DND-41 (cell line): ENCODE results near the gene TDRD1.

Experiments used
- CTCF ChIP-seq: IDR thresholded peaks from 2 replicates; pipeline ENCODE4 v1.5.1; 2012; ENCODE audit warnings: borderline replicate concordance, low read length, moderate library complexity, mild to moderate bottlenecking; ENCODE audit not compliant: poor library complexity, severe bottlenecking; ENCODE audit errors: extremely low read depth
- EZH2 ChIP-seq: IDR thresholded peaks from 3 replicates; pipeline ENCODE4 v1.6.1; 2012; ENCODE audit warnings: borderline replicate concordance, low read depth, mild to moderate bottlenecking, moderate library complexity, low read length, inconsistent platforms; ENCODE audit not compliant: severe bottlenecking

DNA sequence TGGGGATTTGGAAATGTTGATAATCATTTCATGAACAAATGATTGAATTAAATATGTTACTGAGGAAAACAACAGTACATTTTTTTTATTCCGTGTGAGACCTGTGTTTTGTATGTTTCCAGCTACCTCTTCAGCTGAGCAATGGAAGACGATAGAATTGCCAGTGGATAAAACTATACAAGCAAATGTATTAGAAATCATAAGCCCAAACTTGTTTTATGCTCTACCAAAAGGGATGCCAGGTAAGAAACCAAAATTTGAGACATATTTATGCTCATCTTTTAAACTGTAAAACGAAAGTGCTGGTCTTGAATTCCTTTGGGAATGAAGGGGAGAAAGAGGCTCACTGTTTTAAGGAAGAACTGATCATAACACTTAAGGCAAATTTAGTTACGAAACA, 42.1 kb downstream of the TDRD1 start:
- no peak for TF ChIP-seq CTCF
- TF ChIP-seq EZH2, result no peak
